ENCODE measurements around the gene CERS3.
A peak's percentile ranks its signal among the peaks of the same experiment; 100 is the strongest.

Gene CERS3

DNA sequence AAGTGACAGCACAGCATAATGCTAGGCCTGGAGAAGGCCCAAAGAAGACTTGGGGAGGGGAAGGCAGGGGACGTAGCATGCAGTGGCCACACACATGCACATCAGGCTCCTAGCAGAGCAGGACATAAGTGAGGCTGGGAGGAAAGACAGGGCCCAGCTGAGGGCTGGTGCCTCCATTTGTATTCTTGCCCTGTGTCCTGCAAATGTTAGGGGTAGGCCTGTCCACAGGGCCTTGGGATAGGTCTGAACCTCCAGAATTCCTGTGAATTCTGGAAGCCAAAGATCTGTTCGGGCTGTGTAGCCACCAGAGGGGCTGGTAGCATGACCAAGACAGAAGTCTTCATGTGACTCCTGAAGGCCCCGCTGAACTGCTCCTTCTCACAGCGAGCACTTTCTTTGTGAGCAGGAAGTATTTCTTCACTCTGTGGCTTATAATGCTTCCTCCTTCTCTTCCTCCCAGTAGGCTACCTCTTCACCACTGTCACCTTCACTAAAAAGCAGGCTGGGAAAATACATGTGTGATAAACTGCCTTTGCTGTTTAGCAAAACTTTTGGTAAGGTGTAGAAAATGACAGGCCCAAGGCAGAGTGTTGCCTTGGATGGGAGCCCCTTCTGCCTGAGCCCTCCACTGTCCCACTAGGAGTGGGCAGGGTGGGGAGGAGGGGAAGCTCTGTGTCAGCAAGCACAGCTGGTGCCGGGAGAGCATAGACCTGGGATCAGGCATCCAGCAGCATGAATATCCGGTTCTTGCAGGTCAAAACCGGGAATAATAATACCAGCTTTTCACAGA is 8.4 kb downstream of the CERS3 start:
- no peaks in the 10 kb centered on the region for H3K27me3 Mint-ChIP-seq
- peaks cover 54% of the 10 kb centered on the region for H3K4me1 Mint-ChIP-seq (ENCODE audit: low read depth)
- no peak overlapping the region for H3K4me3 Mint-ChIP-seq
- H3K36me3 Mint-ChIP-seq (ENCODE audit: low read depth) = no peaks in the 10 kb centered on the region
- H3K9me3 Mint-ChIP-seq = peaks cover 7% of the 10 kb centered on the region
- peak overlapping the region; percentile 22 for H3K27ac Mint-ChIP-seq
- intact Hi-C loops (cut with micrococcal nuclease) = no loop called here

GRCh38 chr15:100517846-100518245 is 10.9 kb downstream of the CERS3 start:
- Mint-ChIP-seq H3K4me3 (no peak overlapping the region), H3K9me3 (peaks cover 2% of the 10 kb centered on the region), H3K36me3 (ENCODE audit: low read depth) (no peaks in the 10 kb centered on the region), H3K27ac (no peak overlapping the region), H3K27me3 (peaks cover 5% of the 10 kb centered on the region), H3K4me1 (ENCODE audit: low read depth) (peaks cover 55% of the 10 kb centered on the region)
- intact Hi-C loops (cut with micrococcal nuclease) = no loop called here

GRCh38 chr15:100516643-100517512 is 11.9 kb downstream of the CERS3 start:
- no peak overlapping the region for H3K27ac Mint-ChIP-seq
- no peak overlapping the region for H3K4me3 Mint-ChIP-seq
- peaks cover 10% of the 10 kb centered on the region for H3K27me3 Mint-ChIP-seq
- H3K36me3 Mint-ChIP-seq (ENCODE audit: low read depth) = no peaks in the 10 kb centered on the region
- no peaks in the 10 kb centered on the region for H3K9me3 Mint-ChIP-seq
- H3K4me1 Mint-ChIP-seq (ENCODE audit: low read depth) = peaks cover 48% of the 10 kb centered on the region
- intact Hi-C loops (cut with micrococcal nuclease) = no loop called here

- intact Hi-C loops (cut with micrococcal nuclease) = no loop called here
- Mint-ChIP-seq H3K27me3 (peaks cover 14% of the 10 kb centered on the region), H3K36me3 (ENCODE audit: low read depth) (no peaks in the 10 kb centered on the region), H3K4me3 (no peak overlapping the region), H3K4me1 (ENCODE audit: low read depth) (peaks cover 40% of the 10 kb centered on the region), H3K9me3 (no peaks in the 10 kb centered on the region), H3K27ac (no peak overlapping the region)
Measured at GRCh38 chr15:100515758-100516157, 13.0 kb downstream of the CERS3 start.

GRCh38 chr15:100508641-100509300 is 20.0 kb downstream of the CERS3 start:
- Mint-ChIP-seq H3K36me3 (ENCODE audit: low read depth) (no peaks in the 10 kb centered on the region), H3K27ac (no peak overlapping the region), H3K4me3 (no peak overlapping the region), H3K27me3 (peaks cover 24% of the 10 kb centered on the region), H3K9me3 (no peaks in the 10 kb centered on the region), H3K4me1 (ENCODE audit: low read depth) (peaks cover 17% of the 10 kb centered on the region)
- intact Hi-C loops (cut with micrococcal nuclease) = no loop called here

- Mint-ChIP-seq H3K27ac (no peak overlapping the region), H3K36me3 (ENCODE audit: low read depth) (no peaks in the 10 kb centered on the region), H3K9me3 (no peaks in the 10 kb centered on the region), H3K4me3 (no peak overlapping the region), H3K27me3 (peaks cover 23% of the 10 kb centered on the region), H3K4me1 (ENCODE audit: low read depth) (peaks cover 7% of the 10 kb centered on the region)
- intact Hi-C loops (cut with micrococcal nuclease) = no loop called here
Measured at GRCh38 chr15:100502651-100503050, 26.1 kb downstream of the CERS3 start.

DNA sequence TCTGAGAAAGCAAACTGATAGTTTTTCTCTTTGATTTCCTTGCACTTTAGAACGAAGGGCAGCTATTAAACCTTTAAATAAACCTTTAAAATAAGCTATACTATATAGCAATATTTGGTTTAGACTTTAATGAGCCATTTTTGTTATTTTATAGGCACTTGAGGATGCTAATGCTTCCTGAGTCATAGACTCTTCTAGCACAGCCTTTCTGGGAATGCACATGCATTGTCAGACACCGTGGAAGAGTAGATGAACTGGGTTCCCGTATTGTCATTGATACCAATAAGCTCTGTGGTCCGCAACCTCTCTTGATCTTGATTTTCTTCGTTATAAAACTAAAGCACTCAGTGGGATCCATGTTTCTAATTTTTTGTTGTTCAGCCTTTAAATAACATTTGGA is 27.6 kb downstream of the CERS3 start:
- Mint-ChIP-seq H3K27ac (no peak overlapping the region), H3K9me3 (no peaks in the 10 kb centered on the region), H3K4me3 (no peak overlapping the region), H3K4me1 (ENCODE audit: low read depth) (no peaks in the 10 kb centered on the region), H3K36me3 (ENCODE audit: low read depth) (no peaks in the 10 kb centered on the region), H3K27me3 (peaks cover 27% of the 10 kb centered on the region)
- intact Hi-C loops (cut with micrococcal nuclease) = no loop called here

- no peaks in the 10 kb centered on the region for H3K4me1 Mint-ChIP-seq (ENCODE audit: low read depth)
Measured at GRCh38 chr15:100500226-100500990, 28.3 kb downstream of the CERS3 start.

GRCh38 chr15:100495861-100496260 is 32.9 kb downstream of the CERS3 start:
- intact Hi-C loops (cut with micrococcal nuclease) = no loop called here
- Mint-ChIP-seq H3K27ac (no peak overlapping the region), H3K36me3 (ENCODE audit: low read depth) (no peaks in the 10 kb centered on the region), H3K27me3 (peaks cover 26% of the 10 kb centered on the region), H3K4me3 (no peak overlapping the region), H3K9me3 (no peaks in the 10 kb centered on the region), H3K4me1 (ENCODE audit: low read depth) (no peaks in the 10 kb centered on the region)

More at GRCh38 chr15:100500226-100500990, 28.3 kb downstream of the CERS3 start:
- Mint-ChIP-seq H3K4me3 (no peak overlapping the region), H3K27ac (no peak overlapping the region), H3K27me3 (peaks cover 24% of the 10 kb centered on the region), H3K9me3 (no peaks in the 10 kb centered on the region), H3K36me3 (ENCODE audit: low read depth) (no peaks in the 10 kb centered on the region)
- intact Hi-C loops (cut with micrococcal nuclease) = no loop called here

DNA sequence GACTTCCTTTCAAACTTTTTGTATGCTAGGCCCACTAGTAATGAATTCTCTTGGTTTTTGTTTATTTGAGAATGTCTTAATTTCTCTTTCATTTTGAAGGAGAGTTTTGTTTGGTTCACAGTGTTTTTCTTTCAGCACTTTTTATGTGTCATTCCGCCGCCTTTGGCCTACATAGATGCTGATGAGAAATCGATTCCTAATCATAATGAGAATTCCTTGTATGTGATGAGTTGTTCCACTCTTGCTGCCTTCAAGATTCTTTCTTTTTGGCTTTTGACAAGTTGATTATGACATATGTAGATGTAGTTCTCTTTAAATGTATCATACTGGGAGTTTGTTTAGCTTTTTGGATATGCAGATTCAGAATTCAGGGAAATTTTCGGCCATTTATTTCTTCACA is 35.5 kb downstream of the CERS3 start:
- Mint-ChIP-seq H3K4me3 (no peak overlapping the region), H3K9me3 (no peaks in the 10 kb centered on the region), H3K27ac (no peak overlapping the region), H3K36me3 (ENCODE audit: low read depth) (no peaks in the 10 kb centered on the region), H3K27me3 (peaks cover 18% of the 10 kb centered on the region), H3K4me1 (ENCODE audit: low read depth) (no peaks in the 10 kb centered on the region)
- intact Hi-C loops (cut with micrococcal nuclease) = no loop called here

- intact Hi-C loops (cut with micrococcal nuclease) = no loop called here
- Mint-ChIP-seq H3K27ac (no peak overlapping the region), H3K27me3 (peaks cover 1% of the 10 kb centered on the region), H3K4me3 (no peak overlapping the region), H3K9me3 (peaks cover under 1% of the 10 kb centered on the region), H3K36me3 (ENCODE audit: low read depth) (no peaks in the 10 kb centered on the region), H3K4me1 (ENCODE audit: low read depth) (no peaks in the 10 kb centered on the region)
Measured at GRCh38 chr15:100484443-100484842, 44.3 kb downstream of the CERS3 start.

- intact Hi-C loops (cut with micrococcal nuclease) = no loop called here
- Mint-ChIP-seq H3K36me3 (ENCODE audit: low read depth) (no peaks in the 10 kb centered on the region), H3K27me3 (peaks cover 1% of the 10 kb centered on the region), H3K4me1 (ENCODE audit: low read depth) (no peaks in the 10 kb centered on the region), H3K4me3 (no peak overlapping the region), H3K27ac (no peak overlapping the region), H3K9me3 (peaks cover 11% of the 10 kb centered on the region)
Measured at GRCh38 chr15:100483370-100483769, 45.4 kb downstream of the CERS3 start.

DNA sequence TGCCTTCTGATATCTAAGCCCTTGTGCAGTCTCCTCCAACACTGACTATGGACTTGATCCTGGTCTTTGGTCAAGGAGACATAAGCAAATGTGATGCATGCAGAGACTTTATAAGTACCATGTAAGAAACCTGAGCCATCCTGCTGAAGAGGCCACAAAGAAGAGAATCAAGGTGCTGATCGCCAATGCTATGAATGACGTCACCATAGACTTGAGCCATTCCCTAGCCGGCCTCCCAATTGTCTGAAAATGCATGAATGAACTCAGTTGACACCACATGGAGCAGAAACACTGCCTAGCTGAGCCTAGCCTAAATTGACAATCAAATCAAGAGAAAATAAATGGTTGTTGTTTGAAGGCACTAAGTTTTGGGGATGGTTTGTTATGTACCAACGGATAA is 51.9 kb downstream of the CERS3 start:
- Mint-ChIP-seq H3K27me3 (peaks cover 3% of the 10 kb centered on the region), H3K4me1 (ENCODE audit: low read depth) (no peaks in the 10 kb centered on the region), H3K27ac (no peak overlapping the region), H3K9me3 (peaks cover 27% of the 10 kb centered on the region), H3K36me3 (ENCODE audit: low read depth) (no peaks in the 10 kb centered on the region), H3K4me3 (no peak overlapping the region)
- intact Hi-C loops (cut with micrococcal nuclease) = no loop called here

Data from dendritic cell treated with granulocyte-macrophage colony-stimulating factor and Interleukin-4, amounts not matched to agents 40 ng/mL and 50 ng/mL, for 4 days (primary cell).